GM18861 (cell line): ENCODE measurements around the gene NSRP1.
A peak's percentile ranks its signal among the peaks of the same experiment; 100 is the strongest.
"Not testable (repeated sequence)": the region's sequence is repeated elsewhere in the genome, so short reads cannot be mapped to it uniquely, and the experiment has no call there.

Source experiments
- ATAC-seq: cut with Tn5 transposase; IDR thresholded peaks from one replicate; pipeline ENCODE4 v1.9.1; 2021; ENCODE audit not compliant: unreplicated experiment

Gene NSRP1

GRCh38 chr17:30174556-30174955 is 57.9 kb downstream of the NSRP1 start:
- no peak for ATAC-seq

GRCh38 chr17:30176855-30177254 is 60.2 kb downstream of the NSRP1 start:
- no peak for ATAC-seq

GRCh38 chr17:30186761-30187160 is 70.1 kb downstream of the NSRP1 start:
- ATAC-seq = no peak

- ATAC-seq = no peak
Measured at GRCh38 chr17:30187573-30187972, 71.0 kb downstream of the NSRP1 start.

DNA sequence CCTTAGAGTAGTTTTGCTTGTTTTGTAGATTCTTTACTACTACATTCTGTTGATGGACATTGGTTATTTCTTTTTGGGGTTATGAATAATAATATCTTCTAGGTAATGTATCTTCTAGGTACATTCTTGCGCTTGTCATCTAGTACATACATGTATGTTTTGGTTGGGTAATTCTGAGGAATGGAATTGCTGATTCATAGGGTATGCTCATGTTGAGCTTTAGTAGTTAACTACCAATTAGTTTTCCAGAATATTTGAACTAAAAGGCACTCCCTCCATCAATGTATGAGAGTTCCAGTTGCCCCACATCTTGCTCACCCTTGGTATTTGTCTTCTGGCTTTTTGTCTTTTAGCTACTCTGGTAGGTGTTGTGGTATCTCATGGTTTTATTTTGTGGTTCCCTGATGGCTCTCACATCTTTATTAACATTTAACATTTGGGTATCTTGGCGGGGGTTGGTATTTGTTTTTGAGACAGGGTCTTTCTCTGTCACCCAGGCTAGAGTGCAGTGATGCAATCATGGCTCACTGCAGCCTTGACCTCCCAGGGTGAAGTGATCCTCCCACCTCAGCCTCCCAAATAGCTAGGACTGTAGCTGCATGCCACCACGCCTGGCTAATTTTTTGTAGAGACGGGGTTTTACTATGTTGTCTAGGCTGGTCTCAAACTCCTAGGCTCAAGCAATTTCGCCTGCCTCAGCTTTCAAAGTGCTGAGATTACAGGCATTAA is 71.8 kb downstream of the NSRP1 start:
- ATAC-seq = no peak

DNA sequence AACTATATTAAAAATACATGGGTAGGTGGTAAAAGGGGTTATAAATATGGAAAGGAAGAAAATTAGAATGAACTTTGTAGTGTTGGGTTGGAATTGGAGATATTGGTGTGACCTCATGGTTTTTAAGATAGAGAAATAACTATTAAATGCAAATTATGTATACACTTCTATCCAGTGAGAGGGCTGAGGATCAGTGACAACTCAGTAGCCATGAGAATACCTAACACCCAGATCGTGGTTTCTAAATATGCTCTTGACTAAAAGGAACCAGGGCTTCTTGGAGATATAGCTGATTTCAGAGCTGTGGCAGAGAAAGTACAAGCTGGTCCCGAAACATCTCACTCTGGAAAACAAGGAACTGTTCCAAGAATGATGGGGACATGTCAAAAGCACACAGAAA is 74.5 kb downstream of the NSRP1 start:
- ATAC-seq = no peak

DNA sequence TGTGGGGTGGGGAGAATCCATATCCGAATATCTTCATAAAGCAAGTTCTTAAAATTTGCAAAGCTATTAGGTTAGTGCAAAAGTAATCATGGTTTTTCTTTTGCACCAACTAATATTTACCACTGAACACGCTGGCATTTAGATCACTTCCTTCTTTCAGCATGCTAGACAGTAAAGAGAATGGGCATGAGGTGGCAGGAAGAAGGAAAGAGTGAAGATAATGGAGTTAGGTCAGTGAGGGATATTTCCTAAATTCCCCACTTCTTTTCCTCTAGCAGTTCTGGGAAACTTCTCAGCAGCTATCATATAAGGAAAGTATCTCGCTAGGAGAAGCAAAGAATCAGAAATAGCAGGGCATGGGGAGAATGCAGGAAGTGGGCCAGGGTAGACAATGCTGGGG is 79.9 kb downstream of the NSRP1 start:
- no peak for ATAC-seq

- ATAC-seq = no peak
Measured at GRCh38 chr17:30197416-30197815, 80.8 kb downstream of the NSRP1 start.

DNA sequence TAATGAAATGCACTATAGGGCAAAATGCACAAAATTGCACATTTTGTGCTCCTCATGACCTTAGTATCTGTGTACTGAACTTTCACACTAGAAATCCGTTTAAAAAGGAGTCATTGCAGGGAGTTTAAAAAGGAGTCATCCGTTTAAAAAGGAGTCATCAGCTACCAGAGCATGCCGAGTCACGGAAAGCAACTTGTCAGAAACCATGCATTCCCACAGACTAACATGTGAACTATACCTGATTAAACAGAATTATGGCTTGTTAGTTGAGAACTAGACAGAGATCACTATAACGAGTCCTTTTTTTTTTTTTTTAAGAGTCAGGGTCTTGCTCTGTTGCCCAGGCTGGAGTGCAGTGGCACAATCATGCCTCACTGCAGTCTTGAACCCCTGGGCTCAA is 83.0 kb downstream of the NSRP1 start:
- ATAC-seq = no peak

GRCh38 chr17:30200106-30200505 is 83.5 kb downstream of the NSRP1 start:
- ATAC-seq = no peak

DNA sequence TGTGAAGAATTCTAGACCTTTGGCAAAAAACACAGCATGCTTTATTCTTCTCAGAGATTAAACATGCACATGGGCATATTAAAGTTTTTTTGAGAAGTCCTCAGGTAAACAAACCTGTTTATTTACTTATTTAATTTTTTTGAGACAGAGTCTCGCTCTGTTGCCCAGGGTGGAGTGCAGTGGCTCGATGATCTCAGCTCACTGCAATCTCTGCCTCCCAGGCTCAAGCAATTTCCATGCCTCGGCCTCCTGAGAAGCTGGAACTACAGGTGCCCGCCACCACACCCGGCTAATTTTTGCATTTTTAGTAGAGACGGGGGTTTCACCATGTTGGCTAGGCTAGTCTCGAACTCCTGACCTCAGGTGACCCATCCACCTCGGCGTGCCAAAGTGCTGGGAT is 84.0 kb downstream of the NSRP1 start:
- ATAC-seq = not testable (repeated sequence)

DNA sequence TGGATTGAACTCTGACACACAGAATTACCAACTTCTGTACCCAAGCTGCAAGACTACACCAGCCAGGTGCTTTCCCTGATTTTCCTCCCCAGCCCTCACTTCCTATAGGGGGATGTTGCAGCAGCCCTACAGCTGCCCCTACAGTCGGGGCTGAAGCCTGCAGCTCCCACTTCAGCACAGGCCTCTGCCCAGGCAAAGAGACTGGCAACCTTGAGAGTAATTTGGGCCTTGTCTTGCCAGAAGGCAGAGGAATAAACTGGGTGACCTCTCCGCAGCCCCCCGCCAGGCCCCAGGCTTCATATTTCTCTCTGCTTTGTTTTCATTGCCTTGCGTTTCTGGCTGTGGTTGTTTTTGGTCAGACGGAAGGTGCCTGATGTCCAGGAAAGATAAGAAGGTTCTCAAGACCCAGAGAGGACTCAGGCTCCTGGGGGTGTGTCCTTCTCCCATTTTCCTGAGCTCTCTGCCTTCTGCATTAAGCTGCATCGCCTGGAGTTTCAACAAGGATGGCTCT is 86.9 kb downstream of the NSRP1 start:
- no peak for ATAC-seq

GRCh38 chr17:30207655-30208054 is 91.0 kb downstream of the NSRP1 start:
- ATAC-seq = no peak

GRCh38 chr17:30208214-30208613 is 91.6 kb downstream of the NSRP1 start:
- no peak for ATAC-seq

DNA sequence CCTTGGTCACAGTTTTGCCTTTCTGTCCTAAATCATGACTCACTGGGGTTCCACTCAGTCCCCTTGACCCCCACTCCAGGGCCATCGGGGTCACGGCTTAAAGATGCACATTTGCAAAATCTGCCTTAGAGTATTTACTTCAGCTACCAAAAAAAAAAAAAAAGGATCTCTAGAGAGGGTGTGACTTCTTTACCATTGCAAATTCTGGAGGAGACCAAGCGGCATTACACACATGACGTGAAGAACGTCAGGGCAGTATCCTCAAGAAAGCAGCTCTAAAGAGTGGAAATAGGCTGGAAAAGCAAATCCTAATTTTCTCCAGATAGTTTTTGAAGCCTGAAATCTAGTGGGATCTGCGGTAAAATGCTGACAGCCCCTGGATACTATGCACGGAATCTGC is 93.3 kb downstream of the NSRP1 start:
- no peak for ATAC-seq

GRCh38 chr17:30210366-30210765 is 93.8 kb downstream of the NSRP1 start:
- no peak for ATAC-seq

GRCh38 chr17:30210901-30211300 is 94.3 kb downstream of the NSRP1 start:
- no peak for ATAC-seq

DNA sequence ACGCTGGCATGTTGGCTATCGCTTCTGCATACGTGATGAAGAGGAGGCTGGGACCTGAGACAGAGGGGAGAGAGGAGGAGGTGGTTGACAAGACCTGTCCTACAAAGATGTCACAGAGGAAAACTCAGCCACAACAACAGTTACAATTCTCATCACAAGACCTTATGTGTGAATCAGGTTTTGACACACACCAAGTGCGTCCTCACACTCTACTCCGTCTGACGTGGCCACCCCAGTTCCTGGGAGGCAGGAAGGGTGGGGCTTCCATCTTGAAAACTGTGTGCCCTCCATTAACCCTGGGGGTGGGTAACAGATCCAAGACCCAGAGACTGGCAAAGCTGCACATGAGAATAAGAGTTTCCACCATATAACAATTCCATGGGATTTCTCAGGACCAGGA is 94.8 kb downstream of the NSRP1 start:
- no peak for ATAC-seq

- ATAC-seq = peak; percentile 61
Measured at GRCh38 chr17:30212750-30213149, 96.1 kb downstream of the NSRP1 start.

GRCh38 chr17:30217054-30217453 is 100.4 kb downstream of the NSRP1 start:
- ATAC-seq = no peak

DNA sequence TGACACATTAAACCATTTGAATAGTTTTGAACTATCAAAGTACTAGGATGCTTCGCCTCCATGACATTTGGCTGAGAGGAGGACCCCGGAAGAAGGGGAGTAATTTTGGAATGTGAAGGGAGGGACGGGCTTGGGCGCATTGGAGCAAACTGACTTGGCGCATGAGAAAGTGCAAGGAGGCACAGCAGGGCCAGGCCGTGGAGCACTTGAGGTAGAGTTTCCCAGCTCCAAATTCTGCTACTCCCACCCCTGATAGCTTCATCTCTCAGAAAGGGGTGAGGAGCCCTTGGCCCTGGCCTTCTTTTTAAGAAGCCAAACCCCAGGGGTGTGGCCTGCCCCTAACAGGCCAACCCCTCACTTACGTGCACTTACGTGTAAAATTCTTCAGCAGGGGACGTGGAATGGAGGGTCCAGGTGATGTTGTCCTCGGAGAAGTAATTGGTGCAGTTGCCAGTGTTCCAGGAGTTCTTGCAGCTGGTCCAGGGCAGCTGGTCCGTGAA is 101.2 kb downstream of the NSRP1 start:
- no peak for ATAC-seq

- no peak for ATAC-seq
Measured at GRCh38 chr17:30218799-30219198, 102.2 kb downstream of the NSRP1 start.

DNA sequence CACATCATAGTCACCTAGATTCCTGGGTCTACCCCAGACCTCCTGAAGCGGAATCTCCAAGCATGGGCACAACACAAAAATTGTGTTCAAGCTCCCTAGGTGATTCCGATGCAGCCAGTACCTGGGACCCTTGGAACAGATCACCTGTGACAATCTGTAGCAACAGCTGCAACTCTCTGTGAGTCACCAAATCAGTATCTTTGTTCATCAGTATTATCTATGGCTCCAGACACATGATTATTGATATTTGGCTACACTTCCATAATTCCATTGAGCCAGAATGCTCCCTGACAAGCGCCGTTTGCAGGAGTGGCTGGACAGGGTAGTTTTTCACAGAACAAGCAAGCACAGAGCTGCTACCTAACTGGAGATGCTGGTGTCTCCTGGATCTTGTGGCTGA is 102.7 kb downstream of the NSRP1 start:
- ATAC-seq = no peak
